GM12878 (cell line): Measurements from ENCODE around the gene SLC2A1.

Experiments
- CTCF ChIP-seq, 3 experiments: IDR thresholded peaks in 2 of 3; conservative IDR thresholded peaks in 1 of 3; 2 replicates each; pipeline ENCODE4 v1.5.1; 2011; ENCODE audit warnings: low read depth in 3 of 3, low read length in 3 of 3, mild to moderate bottlenecking in 3 of 3, control low read depth in 2 of 3, moderate library complexity in 2 of 3, inconsistent platforms in 1 of 3, mixed read lengths in 1 of 3; ENCODE audit not compliant: control insufficient read depth in 2 of 3, insufficient read depth in 1 of 3; ENCODE audit errors: extremely low read depth in 1 of 3
- EP300 ChIP-seq, 2 experiments: fragments of 150-350 bp in 1 of 2; IDR thresholded peaks; 2 replicates each; pipeline ENCODE4 v1.6.1; 2011 to 2012; ENCODE audit warnings: low read depth in 2 of 2, low read length in 2 of 2, borderline replicate concordance in 1 of 2, improper control_type of control experiment in 1 of 2, inconsistent platforms in 1 of 2; ENCODE audit not compliant: control insufficient read depth in 1 of 2
- EZH2 ChIP-seq: IDR thresholded peaks from 2 replicates; pipeline ENCODE4 v1.6.1; 2012; ENCODE audit warnings: low read depth, mild to moderate bottlenecking, control low read depth, inconsistent platforms, low read length, borderline replicate concordance; ENCODE audit not compliant: control insufficient read depth
- GABPA ChIP-seq: IDR thresholded peaks from 2 replicates; pipeline ENCODE4 v1.6.1; 2014; ENCODE audit warnings: antibody characterized with exemption, low read depth, mild to moderate bottlenecking, inconsistent platforms
- MTA3 ChIP-seq: IDR thresholded peaks from 2 replicates; pipeline ENCODE4 v1.6.1; 2012; ENCODE audit warnings: low read length, inconsistent platforms, borderline replicate concordance
- POLR2A ChIP-seq: IDR thresholded peaks from 2 replicates; pipeline ENCODE4 v1.6.1; 2011; ENCODE audit warnings: low read depth, mild to moderate bottlenecking, low read length
- POLR2AphosphoS2 ChIP-seq: IDR thresholded peaks from 2 replicates; pipeline ENCODE4 v1.6.1; 2011; ENCODE audit warnings: low read depth, mild to moderate bottlenecking, low read length, improper control_type of control experiment, moderate library complexity
- POLR2AphosphoS5 ChIP-seq: IDR thresholded peaks from 2 replicates; pipeline ENCODE4 v1.6.1; 2011; ENCODE audit warnings: mild to moderate bottlenecking, low read length, inconsistent platforms
- TBL1XR1 ChIP-seq: IDR thresholded peaks from 2 replicates; pipeline ENCODE4 v1.6.1; 2012; ENCODE audit warnings: low read depth, low read length, improper control_type of control experiment
- ZNF384 ChIP-seq: IDR thresholded peaks from 2 replicates; pipeline ENCODE4 v1.6.1; 2012; ENCODE audit warnings: low read depth, mild to moderate bottlenecking, low read length, improper control_type of control experiment, borderline replicate concordance
- TF ChIP-seq, protein P1 (sequence below): IDR thresholded peaks from 2 replicates; pipeline ENCODE4 v1.6.1; 2011; ENCODE audit warnings: low read depth, mild to moderate bottlenecking, low read length, moderate library complexity, borderline replicate concordance; ENCODE audit errors: extremely low read depth
- TF ChIP-seq, protein P2 (sequence below): IDR thresholded peaks from 2 replicates; pipeline ENCODE4 v1.6.1; 2012; ENCODE audit warnings: low read length, inconsistent platforms

- TF ChIP-seq TBL1XR1: no peak
- no peak for TF ChIP-seq ZNF384
- no peak for TF ChIP-seq EZH2
- no peak for TF ChIP-seq CTCF (IDR thresholded peaks at IDR 0.05 in 2 of 3, conservative IDR thresholded peaks at IDR 0.05 in 1 of 3; ENCODE audit: control insufficient read depth in 2 of 3, extremely low read depth in 1 of 3, insufficient read depth in 1 of 3, low read depth in 3 of 3, low read length in 3 of 3)
- TF ChIP-seq, protein P1, sequence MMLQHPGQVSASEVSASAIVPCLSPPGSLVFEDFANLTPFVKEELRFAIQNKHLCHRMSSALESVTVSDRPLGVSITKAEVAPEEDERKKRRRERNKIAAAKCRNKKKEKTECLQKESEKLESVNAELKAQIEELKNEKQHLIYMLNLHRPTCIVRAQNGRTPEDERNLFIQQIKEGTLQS: no peak
- TF ChIP-seq EP300 (IDR thresholded peaks at IDR 0.05; ENCODE audit: borderline replicate concordance in 1 of 2, control insufficient read depth in 1 of 2, low read depth in 2 of 2, low read length in 2 of 2): no peak
- 0 out of 2 replicates have a peak, but pooled peaks have one; percentile 36 for TF ChIP-seq POLR2A
- no peak for TF ChIP-seq GABPA
- TF ChIP-seq, protein P2, sequence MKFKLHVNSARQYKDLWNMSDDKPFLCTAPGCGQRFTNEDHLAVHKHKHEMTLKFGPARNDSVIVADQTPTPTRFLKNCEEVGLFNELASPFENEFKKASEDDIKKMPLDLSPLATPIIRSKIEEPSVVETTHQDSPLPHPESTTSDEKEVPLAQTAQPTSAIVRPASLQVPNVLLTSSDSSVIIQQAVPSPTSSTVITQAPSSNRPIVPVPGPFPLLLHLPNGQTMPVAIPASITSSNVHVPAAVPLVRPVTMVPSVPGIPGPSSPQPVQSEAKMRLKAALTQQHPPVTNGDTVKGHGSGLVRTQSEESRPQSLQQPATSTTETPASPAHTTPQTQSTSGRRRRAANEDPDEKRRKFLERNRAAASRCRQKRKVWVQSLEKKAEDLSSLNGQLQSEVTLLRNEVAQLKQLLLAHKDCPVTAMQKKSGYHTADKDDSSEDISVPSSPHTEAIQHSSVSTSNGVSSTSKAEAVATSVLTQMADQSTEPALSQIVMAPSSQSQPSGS: no peak
- TF ChIP-seq MTA3: no peak
- TF ChIP-seq POLR2AphosphoS5: no peak
- TF ChIP-seq POLR2AphosphoS2: no peak
Measured at GRCh38 chr1:42946120-42946898, 12.4 kb downstream of the SLC2A1 start.
